Testis (tissue), 2 donors: ENCODE results near the gene SDC1.

Experiments used
- CTCF ChIP-seq, 3 experiments: fragments of 450-650 bp in 2 of 3; fragments of 200-600 bp in 1 of 3; sonication (generic) in 1 of 3; IDR thresholded peaks; one replicate each; pipeline ENCODE4 v1.5.1; 2016 to 2019; ENCODE audit warnings: antibody characterized with exemption in 3 of 3, mild to moderate bottlenecking in 2 of 3, moderate library complexity in 1 of 3
- POLR2A ChIP-seq: fragments of 450-650 bp; IDR thresholded peaks from one replicate; pipeline ENCODE4 v1.6.1; 2017; ENCODE audit warnings: antibody characterized with exemption, mild to moderate bottlenecking, moderate library complexity

DNA sequence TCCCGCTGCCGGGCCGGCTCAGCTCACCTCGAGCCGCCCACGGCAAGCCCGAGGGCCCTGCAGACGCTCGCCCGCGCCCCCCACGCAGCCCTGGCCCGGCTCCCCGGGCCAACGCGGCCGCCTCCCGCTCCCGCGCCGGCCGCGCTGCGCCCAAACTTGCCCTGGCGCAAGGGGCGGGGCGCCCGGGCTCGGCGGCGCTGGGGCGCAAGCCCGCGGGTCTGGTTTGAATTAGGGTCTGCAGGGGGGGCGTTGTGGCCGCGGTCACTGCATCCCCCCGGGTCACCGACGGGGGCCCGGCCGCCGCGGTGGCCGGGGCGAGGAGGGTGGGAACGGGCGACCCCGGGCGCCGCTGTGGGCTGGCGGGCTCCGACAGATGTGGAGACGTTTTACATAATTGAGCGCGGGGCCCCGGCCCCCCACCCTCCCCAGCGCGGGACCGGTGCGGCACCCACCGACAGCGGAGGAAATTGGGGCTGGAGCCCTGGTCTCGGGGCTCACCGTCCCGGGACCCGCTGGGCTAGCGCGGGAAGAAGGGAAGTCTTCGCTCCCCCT lies 690 bp downstream of the SDC1 start:
- TF ChIP-seq CTCF (IDR thresholded peaks at IDR 0.05), result no peak
- no peak for TF ChIP-seq POLR2A
